OCI-LY7 (cell line): ENCODE results near the gene CBLN1.

Source experiments
- EZH2phosphoT487 ChIP-seq: fragments of 200-600 bp; sonication (generic); IDR thresholded peaks from 2 replicates; pipeline ENCODE4 v1.6.1; 2018; ENCODE audit warnings: low read depth, borderline replicate concordance, mild to moderate bottlenecking, mixed run types, antibody characterized with exemption, low read length, moderate library complexity, mixed read lengths
- TF ChIP-seq, protein P1 (sequence below): fragments of 200-600 bp; sonication (generic); conservative IDR thresholded peaks from 2 replicates; pipeline ENCODE4 v1.5.1; 2014; ENCODE audit warnings: mild to moderate bottlenecking, antibody characterized with exemption, low read length, moderate library complexity, mixed read lengths

DNA sequence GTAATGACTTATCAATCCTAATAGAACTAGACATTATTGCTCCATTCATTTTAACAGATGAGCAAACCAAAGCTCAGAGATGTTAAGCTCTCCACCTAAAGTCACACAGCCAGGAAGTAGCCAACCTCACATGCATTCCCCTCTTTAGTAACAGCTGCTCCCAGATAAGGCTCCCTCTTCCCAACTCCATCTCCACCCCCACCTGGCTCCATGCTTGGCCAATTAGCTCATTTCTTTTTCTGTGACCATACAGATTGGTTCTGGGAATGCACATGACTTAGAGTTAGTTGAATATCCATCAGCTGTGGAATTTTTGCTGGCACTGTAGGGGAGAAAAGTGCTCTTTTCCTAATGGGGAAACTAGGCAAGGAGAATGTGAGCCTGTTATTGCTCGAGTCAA, 13.0 kb downstream of the CBLN1 start:
- TF ChIP-seq, protein P1, sequence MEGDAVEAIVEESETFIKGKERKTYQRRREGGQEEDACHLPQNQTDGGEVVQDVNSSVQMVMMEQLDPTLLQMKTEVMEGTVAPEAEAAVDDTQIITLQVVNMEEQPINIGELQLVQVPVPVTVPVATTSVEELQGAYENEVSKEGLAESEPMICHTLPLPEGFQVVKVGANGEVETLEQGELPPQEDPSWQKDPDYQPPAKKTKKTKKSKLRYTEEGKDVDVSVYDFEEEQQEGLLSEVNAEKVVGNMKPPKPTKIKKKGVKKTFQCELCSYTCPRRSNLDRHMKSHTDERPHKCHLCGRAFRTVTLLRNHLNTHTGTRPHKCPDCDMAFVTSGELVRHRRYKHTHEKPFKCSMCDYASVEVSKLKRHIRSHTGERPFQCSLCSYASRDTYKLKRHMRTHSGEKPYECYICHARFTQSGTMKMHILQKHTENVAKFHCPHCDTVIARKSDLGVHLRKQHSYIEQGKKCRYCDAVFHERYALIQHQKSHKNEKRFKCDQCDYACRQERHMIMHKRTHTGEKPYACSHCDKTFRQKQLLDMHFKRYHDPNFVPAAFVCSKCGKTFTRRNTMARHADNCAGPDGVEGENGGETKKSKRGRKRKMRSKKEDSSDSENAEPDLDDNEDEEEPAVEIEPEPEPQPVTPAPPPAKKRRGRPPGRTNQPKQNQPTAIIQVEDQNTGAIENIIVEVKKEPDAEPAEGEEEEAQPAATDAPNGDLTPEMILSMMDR, result no peak
- no peak for TF ChIP-seq EZH2phosphoT487
